Measurements from ENCODE around the gene ADAM15.
A peak's percentile ranks its signal among the peaks of the same experiment; 100 is the strongest.

The ADAM15 gene

DNA sequence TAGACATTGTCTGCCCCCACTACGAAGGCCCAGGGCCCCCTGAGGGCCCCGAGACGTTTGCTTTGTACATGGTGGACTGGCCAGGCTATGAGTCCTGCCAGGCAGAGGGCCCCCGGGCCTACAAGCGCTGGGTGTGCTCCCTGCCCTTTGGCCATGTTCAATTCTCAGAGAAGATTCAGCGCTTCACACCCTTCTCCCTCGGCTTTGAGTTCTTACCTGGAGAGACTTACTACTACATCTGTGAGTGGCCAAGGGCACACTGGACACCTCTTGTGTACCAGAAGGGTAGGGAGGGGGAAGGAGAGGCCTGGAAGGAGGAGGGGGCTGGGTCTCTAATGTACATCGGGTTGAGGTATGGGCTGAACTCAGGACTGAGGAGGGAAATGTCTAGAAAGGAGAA, 15.7 kb downstream of the ADAM15 start:
- peaks cover 49% of the 10 kb centered on the region for H3K4me1 ChIP-seq (ENCODE audit: insufficient read depth, low read length, severe bottlenecking)
- no peak for TF ChIP-seq EZH2 (IDR thresholded peaks at IDR 0.05; ENCODE audit: borderline replicate concordance, low read length)
- no peak for TF ChIP-seq CTCF (IDR thresholded peaks at IDR 0.05; ENCODE audit: low read length)
- no peaks in the 10 kb centered on the region for H3K9me3 ChIP-seq (ENCODE audit: low read length)
- H3K9me2 ChIP-seq (ENCODE audit: low read depth, low read length) = no peaks in the 10 kb centered on the region
- H3K4me3 ChIP-seq (ENCODE audit: low read depth, low read length, poor library complexity, severe bottlenecking) = no peak overlapping the region
- peaks cover 5% of the 10 kb centered on the region; the same call in 1 of the 2 replicates for H3K36me3 ChIP-seq (ENCODE audit: insufficient read depth, low read length)
- H3K27me3 ChIP-seq (ENCODE audit: insufficient read depth, low read length) = no peaks in the 10 kb centered on the region
- no peaks in the 10 kb centered on the region for H4K20me1 ChIP-seq (ENCODE audit: insufficient read depth, low read length)
- no peaks in the 10 kb centered on the region for H3F3A ChIP-seq (ENCODE audit: insufficient read depth, low read length)
- no peaks in the 10 kb centered on the region for H3K79me2 ChIP-seq (ENCODE audit: insufficient read depth, low read length)
- no peak overlapping the region for H3K4me2 ChIP-seq (ENCODE audit: low read length)
- no peak overlapping the region for H3K9ac ChIP-seq (ENCODE audit: low read length)
- H3K27ac ChIP-seq (ENCODE audit: low read depth, low read length, poor library complexity, severe bottlenecking) = no peak overlapping the region
- H2AFZ ChIP-seq (ENCODE audit: low read length) = no peak overlapping the region

- Histone ChIP-seq H2AFZ (ENCODE audit: low read length) (no peak overlapping the region), H4K20me1 (ENCODE audit: insufficient read depth, low read length) (no peaks in the 10 kb centered on the region), H3F3A (ENCODE audit: insufficient read depth, low read length) (no peaks in the 10 kb centered on the region), H3K27me3 (ENCODE audit: insufficient read depth, low read length) (no peaks in the 10 kb centered on the region), H3K4me2 (ENCODE audit: low read length) (no peak overlapping the region), H3K9me2 (ENCODE audit: low read depth, low read length) (no peaks in the 10 kb centered on the region), H3K36me3 (ENCODE audit: insufficient read depth, low read length) (peaks cover 5% of the 10 kb centered on the region; the same call in 1 of the 2 replicates), H3K79me2 (ENCODE audit: insufficient read depth, low read length) (no peaks in the 10 kb centered on the region), H3K27ac (ENCODE audit: low read depth, low read length, poor library complexity, severe bottlenecking) (no peak overlapping the region), H3K9me3 (ENCODE audit: low read length) (no peaks in the 10 kb centered on the region), H3K4me1 (ENCODE audit: insufficient read depth, low read length, severe bottlenecking) (peaks cover 33% of the 10 kb centered on the region), H3K9ac (ENCODE audit: low read length) (no peak overlapping the region), H3K4me3 (ENCODE audit: low read depth, low read length, poor library complexity, severe bottlenecking) (no peak overlapping the region)
- TF ChIP-seq EZH2 (IDR thresholded peaks at IDR 0.05; ENCODE audit: borderline replicate concordance, low read length) (no peak), CTCF (IDR thresholded peaks at IDR 0.05; ENCODE audit: low read length) (no peak)
Measured at GRCh38 chr1:155068599-155068998, 17.5 kb downstream of the ADAM15 start.

- no peak for TF ChIP-seq CTCF (IDR thresholded peaks at IDR 0.05; ENCODE audit: low read length)
- TF ChIP-seq EZH2 (IDR thresholded peaks at IDR 0.05; ENCODE audit: borderline replicate concordance, low read length) = no peak
- no peak overlapping the region for H3K27ac ChIP-seq (ENCODE audit: low read depth, low read length, poor library complexity, severe bottlenecking)
- peak overlapping the region; percentile 59 for H3K4me3 ChIP-seq (ENCODE audit: low read depth, low read length, poor library complexity, severe bottlenecking)
- no peaks in the 10 kb centered on the region for H3K9me3 ChIP-seq (ENCODE audit: low read length)
- H3K9me2 ChIP-seq (ENCODE audit: low read depth, low read length) = no peaks in the 10 kb centered on the region
- no peaks in the 10 kb centered on the region for H3F3A ChIP-seq (ENCODE audit: insufficient read depth, low read length)
- H3K79me2 ChIP-seq (ENCODE audit: insufficient read depth, low read length) = no peaks in the 10 kb centered on the region
- no peaks in the 10 kb centered on the region for H3K27me3 ChIP-seq (ENCODE audit: insufficient read depth, low read length)
- H4K20me1 ChIP-seq (ENCODE audit: insufficient read depth, low read length) = no peaks in the 10 kb centered on the region
- H3K4me1 ChIP-seq (ENCODE audit: insufficient read depth, low read length, severe bottlenecking) = peaks cover 26% of the 10 kb centered on the region
- no peak overlapping the region; the same call in 1 of the 2 replicates for H3K9ac ChIP-seq (ENCODE audit: low read length)
- peak overlapping the region; percentile 90; the same call in 1 of the 2 replicates for H3K4me2 ChIP-seq (ENCODE audit: low read length)
- H3K36me3 ChIP-seq (ENCODE audit: insufficient read depth, low read length) = peaks cover 5% of the 10 kb centered on the region; the same call in 1 of the 2 replicates
- no peak overlapping the region for H2AFZ ChIP-seq (ENCODE audit: low read length)
Measured at GRCh38 chr1:155069551-155070157, 18.5 kb downstream of the ADAM15 start.

Measured in OCI-LY1 (cell line).